Effector memory CD4-positive, alpha-beta T cell (primary cell): ENCODE results near the gene OR56A5.

Experiments used
- DNase-seq, 3 donors: peaks; one replicate each; pipeline ENCODE4 v3.0.0-alpha.2; 2020
- H3K27ac ChIP-seq: 2 replicates; pipeline ENCODE4 v1.7.0; 2013; ENCODE audit warnings: mild to moderate bottlenecking, low read length, moderate library complexity; ENCODE audit not compliant: insufficient read depth, poor library complexity, severe bottlenecking
- H3K27me3 ChIP-seq: replicated peaks from 2 replicates; pipeline ENCODE4 v1.7.0; 2013; ENCODE audit warnings: mild to moderate bottlenecking, low read length; ENCODE audit not compliant: insufficient read depth, control insufficient read depth, poor library complexity, severe bottlenecking
- H3K36me3 ChIP-seq: 2 replicates; pipeline ENCODE4 v1.7.0; 2013; ENCODE audit warnings: mild to moderate bottlenecking, low read length, moderate library complexity; ENCODE audit not compliant: control insufficient read depth, insufficient read depth
- H3K4me1 ChIP-seq: 2 replicates; pipeline ENCODE4 v1.7.0; 2013; ENCODE audit warnings: low read length, mild to moderate bottlenecking; ENCODE audit not compliant: control insufficient read depth, insufficient read depth, poor library complexity, severe bottlenecking
- H3K4me3 ChIP-seq: 2 replicates; pipeline ENCODE4 v1.7.0; 2013; ENCODE audit warnings: low read length, low read depth, mild to moderate bottlenecking; ENCODE audit not compliant: insufficient read depth, poor library complexity, severe bottlenecking
- H3K9me3 ChIP-seq: 2 replicates; pipeline ENCODE4 v1.7.0; 2013; ENCODE audit warnings: mild to moderate bottlenecking, low read length, moderate library complexity; ENCODE audit not compliant: control insufficient read depth
- total RNA-seq, 3 donors: gene quantifications; one replicate each; lab custom pipeline; 2026; lab: John Stamatoyannopoulos, UW

OR56A5 gene
- total RNA-seq, result 0 reads per million in 3 donors

GRCh38 chr11:5968394-5968793 lies at the start of gene OR56A5:
TSS of gene OR56A5 (minus strand) at chr11:5968494. CDS start at chr11:5968494, 0 bp downstream.
- H3K27ac ChIP-seq, result no peak within 1 kb of the TSS
- no peaks in the 10 kb centered on the region for H3K27me3 ChIP-seq
- H3K36me3 ChIP-seq, result no peaks in the 10 kb centered on the region
- H3K4me1 ChIP-seq, result no peaks in the 10 kb centered on the region
- H3K9me3 ChIP-seq, result no peaks in the 10 kb centered on the region
- DNase-seq, result no peak
- H3K4me3 ChIP-seq, result no peak within 1 kb of the TSS

- no peaks in the 10 kb centered on the region for H3K4me1 ChIP-seq
- H3K27ac ChIP-seq, result no peak overlapping the region
- no peaks in the 10 kb centered on the region for H3K36me3 ChIP-seq
- DNase-seq, result no peak
- H3K4me3 ChIP-seq, result no peak overlapping the region
- no peaks in the 10 kb centered on the region for H3K27me3 ChIP-seq
- no peaks in the 10 kb centered on the region for H3K9me3 ChIP-seq
Observed at GRCh38 chr11:6013042-6013441, 44.7 kb upstream of the OR56A5 start.

GRCh38 chr11:6012035-6012668 lies 43.9 kb upstream of the OR56A5 start:
- DNase-seq, result no peak
- Histone ChIP-seq H3K27ac (no peak overlapping the region), H3K4me1 (no peaks in the 10 kb centered on the region), H3K27me3 (no peaks in the 10 kb centered on the region), H3K4me3 (no peak overlapping the region), H3K36me3 (no peaks in the 10 kb centered on the region), H3K9me3 (no peaks in the 10 kb centered on the region)

GRCh38 chr11:6006846-6007245 lies 38.6 kb upstream of the OR56A5 start, which contains the start of gene OR56A4:
TSS of gene OR56A4 (minus strand) at chr11:6006946. CDS start at chr11:6002992, 3,954 bp downstream.
- Histone ChIP-seq H3K4me1 (no peaks in the 10 kb centered on the region), H3K36me3 (no peaks in the 10 kb centered on the region), H3K9me3 (no peaks in the 10 kb centered on the region), H3K4me3 (no peak within 1 kb of the TSS), H3K27ac (no peak within 1 kb of the TSS), H3K27me3 (no peaks in the 10 kb centered on the region)
- no peak for DNase-seq

GRCh38 chr11:6006395-6006794 lies 38.1 kb upstream of the OR56A5 start:
- Histone ChIP-seq H3K36me3 (no peaks in the 10 kb centered on the region), H3K27ac (no peak overlapping the region), H3K9me3 (no peaks in the 10 kb centered on the region), H3K4me1 (no peaks in the 10 kb centered on the region), H3K4me3 (no peak overlapping the region), H3K27me3 (no peaks in the 10 kb centered on the region)
- DNase-seq, result no peak

- no peaks in the 10 kb centered on the region for H3K27me3 ChIP-seq
- no peak overlapping the region for H3K27ac ChIP-seq
- H3K4me1 ChIP-seq, result no peaks in the 10 kb centered on the region
- no peak for DNase-seq
- H3K9me3 ChIP-seq, result no peaks in the 10 kb centered on the region
- H3K4me3 ChIP-seq, result no peak overlapping the region
- no peaks in the 10 kb centered on the region for H3K36me3 ChIP-seq
Observed at GRCh38 chr11:6002202-6002699, 34.0 kb upstream of the OR56A5 start.

GRCh38 chr11:5994791-5995190 lies 26.5 kb upstream of the OR56A5 start:
- DNase-seq, result no peak
- no peak overlapping the region for H3K27ac ChIP-seq
- no peak overlapping the region for H3K4me3 ChIP-seq

GRCh38 chr11:5992604-5993251 lies 24.4 kb upstream of the OR56A5 start:
- DNase-seq, result no peak
- Histone ChIP-seq H3K36me3 (no peaks in the 10 kb centered on the region), H3K27me3 (no peaks in the 10 kb centered on the region), H3K9me3 (no peaks in the 10 kb centered on the region), H3K27ac (no peak overlapping the region), H3K4me3 (no peak overlapping the region), H3K4me1 (no peaks in the 10 kb centered on the region)

More at GRCh38 chr11:5994791-5995190, 26.5 kb upstream of the OR56A5 start:
- Histone ChIP-seq H3K4me1 (no peaks in the 10 kb centered on the region), H3K36me3 (no peaks in the 10 kb centered on the region), H3K27me3 (no peaks in the 10 kb centered on the region), H3K9me3 (no peaks in the 10 kb centered on the region)

- H3K9me3 ChIP-seq, result no peaks in the 10 kb centered on the region
- no peaks in the 10 kb centered on the region for H3K27me3 ChIP-seq
- H3K27ac ChIP-seq, result no peak overlapping the region
- no peak overlapping the region for H3K4me3 ChIP-seq
- no peak for DNase-seq
- no peaks in the 10 kb centered on the region for H3K4me1 ChIP-seq
- H3K36me3 ChIP-seq, result no peaks in the 10 kb centered on the region
Observed at GRCh38 chr11:5992150-5992549, 23.9 kb upstream of the OR56A5 start.

GRCh38 chr11:5989203-5989602 lies 20.9 kb upstream of the OR56A5 start:
- no peaks in the 10 kb centered on the region for H3K9me3 ChIP-seq
- no peak overlapping the region for H3K4me3 ChIP-seq
- H3K27ac ChIP-seq, result no peak overlapping the region
- H3K4me1 ChIP-seq, result no peaks in the 10 kb centered on the region
- no peaks in the 10 kb centered on the region for H3K27me3 ChIP-seq
- no peak for DNase-seq
- no peaks in the 10 kb centered on the region for H3K36me3 ChIP-seq
